Endometrial microvascular endothelial cells (primary cell): ENCODE measurements around the gene PTPRT. TPM values are rescaled to one million over a fixed set of nuclear protein-coding genes. Genes with fewer than 3 reads are reported as not detected.

Experiments used
- in situ Hi-C: cut with HindIII; loops from 2 replicates; pipeline ENCODE4 v1.10.0; 2017; ENCODE audit warnings: low sequenced_read_pairs, low pct_unique_long_range_greater_than_20kb; ENCODE audit errors: inconsistent ontology term
- total RNA-seq: library from RNA; depleted of rRNA; stranded (reverse); fragments of >200 nt; gene quantifications from one replicate; pipeline ENCODE4 v1.2.3, GENCODE V29; 2015; ENCODE audit errors: inconsistent ontology term

Gene PTPRT
- total RNA-seq, 1 donor from 2014 or later, result not detected

DNA sequence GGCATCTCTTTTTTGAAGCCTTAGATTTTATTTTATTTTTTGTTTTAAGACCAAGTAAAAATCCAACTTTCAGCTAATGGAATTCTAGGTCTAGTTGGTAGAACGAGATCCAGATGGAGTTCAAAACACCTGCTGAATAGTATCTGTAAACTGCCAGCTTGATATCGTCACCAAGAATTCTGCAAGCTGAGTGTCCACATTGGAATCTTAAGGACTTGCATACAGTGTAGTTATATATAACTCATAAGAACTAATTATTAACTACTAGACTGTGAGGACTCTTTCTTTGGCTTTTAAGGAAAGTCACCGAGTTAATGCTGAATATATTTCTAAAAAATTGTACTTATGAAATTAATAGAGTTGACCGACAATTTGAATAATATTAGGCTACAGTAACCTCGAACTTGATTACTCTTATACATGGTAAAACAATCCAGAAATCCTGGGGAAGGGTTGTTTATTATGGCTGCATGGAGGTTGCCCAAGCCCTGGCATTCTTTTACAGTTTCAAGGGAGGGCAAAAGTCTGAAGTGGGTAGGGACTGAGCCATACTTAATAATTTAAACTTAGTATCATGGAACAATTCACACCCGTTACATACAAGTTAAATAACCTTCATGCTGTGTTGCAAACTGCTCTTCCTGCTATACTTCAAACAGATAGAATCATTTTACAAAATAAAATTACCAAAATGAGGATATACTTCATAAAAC is 553.9 kb downstream of the PTPRT start:
- in situ Hi-C loops, result no loop called here

DNA sequence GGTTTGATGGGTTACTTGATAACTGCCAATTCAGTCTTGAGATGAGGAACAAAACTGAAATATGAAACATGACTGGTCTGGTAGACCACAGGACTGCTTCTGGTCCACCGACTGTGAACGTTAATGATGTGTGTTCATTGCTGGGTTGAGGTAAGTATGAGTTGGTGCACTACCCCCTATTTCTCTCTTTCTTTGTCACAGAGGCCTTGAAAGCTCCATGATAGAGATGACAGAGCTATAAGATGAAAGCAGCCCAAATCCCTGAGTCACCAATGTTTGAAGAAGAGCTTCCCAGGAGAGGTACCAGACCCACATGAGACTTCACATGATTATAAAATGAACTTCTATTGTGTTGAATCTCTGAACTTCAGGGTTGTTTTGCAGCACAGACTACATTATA is 555.5 kb downstream of the PTPRT start:
- in situ Hi-C loops, result no loop called here

DNA sequence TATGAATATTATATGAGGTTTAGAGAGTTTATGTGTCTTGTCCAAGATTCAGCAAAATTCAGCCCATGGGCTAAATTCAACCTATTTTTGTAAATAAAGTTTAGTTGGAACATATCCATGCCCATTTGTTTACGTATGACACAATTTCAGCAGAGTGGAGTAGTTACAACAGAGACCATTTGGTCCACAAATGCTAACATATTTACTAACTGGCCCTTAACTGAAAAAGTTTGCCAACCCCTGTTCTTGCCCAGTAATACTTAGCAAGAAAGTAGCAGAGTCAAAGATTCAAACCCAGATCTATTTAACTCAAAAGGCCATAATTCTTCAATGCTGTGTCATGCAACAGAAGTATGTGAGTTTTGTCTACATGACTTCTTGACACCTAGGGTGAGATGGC is 561.0 kb downstream of the PTPRT start:
- in situ Hi-C loops, result no loop called here

DNA sequence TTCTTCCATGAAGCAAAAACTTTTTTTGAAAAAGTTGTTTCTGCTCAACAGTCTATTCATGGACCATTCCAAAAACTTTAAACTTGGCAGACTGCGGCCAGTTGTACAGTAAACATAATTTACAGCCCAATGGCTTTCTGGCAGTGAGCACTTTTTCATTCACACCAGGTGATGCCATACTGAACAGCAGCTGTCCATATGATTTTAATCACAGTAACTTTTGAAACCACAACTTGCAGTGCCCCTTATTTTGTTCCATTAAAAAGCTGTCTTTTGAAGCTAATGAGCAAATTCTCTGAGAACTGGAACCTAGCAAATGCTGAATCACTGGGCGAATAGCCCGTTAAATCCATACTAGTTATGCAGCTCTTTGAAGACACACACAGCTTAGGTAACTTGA is 576.6 kb downstream of the PTPRT start:
- in situ Hi-C loops, result no loop called here

DNA sequence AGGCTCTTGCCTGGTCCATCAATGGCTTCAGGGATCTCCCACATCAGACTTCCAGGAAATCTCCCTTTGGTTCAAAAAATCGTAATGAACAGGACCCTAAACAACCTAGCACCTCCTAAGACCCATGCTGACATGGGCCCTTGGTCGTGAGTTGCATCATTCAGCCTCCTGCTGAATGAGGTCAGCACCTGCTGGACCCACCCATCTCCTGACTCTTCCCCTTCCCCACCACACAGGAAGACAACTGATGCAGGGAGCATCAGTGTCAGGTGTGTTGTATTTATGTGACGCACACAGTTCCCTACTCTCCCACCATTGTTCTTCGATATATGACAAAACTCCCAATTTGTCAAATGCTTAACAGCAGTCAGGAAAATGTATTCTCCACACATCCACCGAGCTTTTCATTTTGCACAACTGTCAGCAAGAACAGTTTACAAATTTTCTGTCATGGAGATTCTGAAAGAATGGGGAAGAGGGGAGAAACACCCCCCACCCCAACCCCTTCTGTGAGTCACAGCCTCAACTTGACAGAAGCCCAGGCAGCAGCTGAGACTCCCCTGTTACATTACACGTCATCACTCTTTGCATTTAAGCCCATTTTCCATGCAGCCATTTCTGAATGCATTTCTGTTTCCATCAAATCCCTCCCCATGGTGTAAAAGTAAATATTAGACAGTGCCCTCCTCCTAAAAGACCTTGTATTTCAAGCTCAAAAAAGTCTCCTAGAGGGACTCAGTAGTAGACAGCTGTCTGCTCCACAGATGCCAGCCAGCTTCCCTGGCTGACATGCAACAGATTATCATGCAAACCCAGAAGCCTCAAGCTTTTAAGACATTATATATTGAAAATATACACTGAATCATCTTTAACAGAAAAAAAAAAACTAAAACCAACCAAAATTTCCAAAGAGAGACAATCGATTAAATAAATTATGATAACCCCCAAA is 577.5 kb downstream of the PTPRT start:
- in situ Hi-C loops, result no loop called here

DNA sequence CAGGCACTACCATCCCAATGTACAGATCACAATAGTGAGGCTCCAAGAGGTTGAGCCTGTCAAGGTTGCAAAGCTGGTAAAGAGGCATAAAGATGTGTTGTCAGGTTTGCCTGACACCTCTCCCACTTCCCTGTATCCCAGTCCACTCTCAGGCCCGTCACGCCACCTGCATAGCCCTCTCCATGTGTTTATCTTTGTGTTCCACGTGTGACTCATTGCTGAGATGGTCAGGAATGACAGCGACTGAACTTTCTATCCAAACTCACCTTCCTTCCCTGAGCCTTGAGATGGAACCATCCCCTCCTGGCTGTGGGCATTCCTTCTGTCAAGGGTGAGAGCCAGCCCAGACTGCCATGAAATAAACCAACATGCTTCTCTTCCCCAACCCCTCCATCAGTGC is 578.3 kb downstream of the PTPRT start:
- in situ Hi-C loops, result no loop called here

DNA sequence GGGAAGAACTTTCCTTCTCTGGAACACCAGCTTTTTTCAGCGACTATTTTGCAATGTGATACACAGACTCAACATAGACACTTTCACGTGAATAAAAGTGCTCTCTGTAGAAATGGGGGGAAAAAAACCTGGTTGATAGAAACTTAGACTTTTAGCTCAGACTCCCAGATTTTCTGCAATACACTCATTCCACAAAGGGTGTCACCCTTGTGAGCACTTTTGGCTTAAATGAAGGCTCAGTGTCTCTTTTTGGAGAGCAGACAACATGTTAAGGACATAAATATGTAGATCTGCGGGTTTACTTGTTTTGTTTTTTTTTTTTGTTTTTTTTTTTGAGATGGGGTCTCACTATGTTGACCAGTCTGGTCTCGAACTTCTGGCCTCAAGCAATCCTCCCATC is 579.6 kb downstream of the PTPRT start:
- in situ Hi-C loops, result no loop called here

DNA sequence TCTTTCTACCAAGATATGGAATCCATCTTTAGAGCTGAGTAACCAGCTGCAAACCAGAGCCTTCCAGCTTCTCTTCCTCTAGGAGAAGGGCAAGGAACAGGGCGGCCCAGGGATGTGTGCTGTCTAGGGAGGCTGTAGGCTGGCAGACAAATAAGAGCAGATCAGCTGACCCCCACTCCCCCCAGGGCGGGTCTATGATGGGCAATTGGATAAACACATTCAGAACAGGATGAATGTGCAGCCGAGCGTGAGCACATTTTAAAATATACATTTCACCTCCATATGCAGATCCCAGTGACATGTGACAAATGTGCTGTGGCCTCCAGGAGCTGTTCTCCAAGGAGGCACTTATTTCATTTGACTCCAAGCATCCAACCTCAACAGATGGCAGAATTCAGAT is 580.1 kb downstream of the PTPRT start:
- in situ Hi-C loops, result no loop called here

DNA sequence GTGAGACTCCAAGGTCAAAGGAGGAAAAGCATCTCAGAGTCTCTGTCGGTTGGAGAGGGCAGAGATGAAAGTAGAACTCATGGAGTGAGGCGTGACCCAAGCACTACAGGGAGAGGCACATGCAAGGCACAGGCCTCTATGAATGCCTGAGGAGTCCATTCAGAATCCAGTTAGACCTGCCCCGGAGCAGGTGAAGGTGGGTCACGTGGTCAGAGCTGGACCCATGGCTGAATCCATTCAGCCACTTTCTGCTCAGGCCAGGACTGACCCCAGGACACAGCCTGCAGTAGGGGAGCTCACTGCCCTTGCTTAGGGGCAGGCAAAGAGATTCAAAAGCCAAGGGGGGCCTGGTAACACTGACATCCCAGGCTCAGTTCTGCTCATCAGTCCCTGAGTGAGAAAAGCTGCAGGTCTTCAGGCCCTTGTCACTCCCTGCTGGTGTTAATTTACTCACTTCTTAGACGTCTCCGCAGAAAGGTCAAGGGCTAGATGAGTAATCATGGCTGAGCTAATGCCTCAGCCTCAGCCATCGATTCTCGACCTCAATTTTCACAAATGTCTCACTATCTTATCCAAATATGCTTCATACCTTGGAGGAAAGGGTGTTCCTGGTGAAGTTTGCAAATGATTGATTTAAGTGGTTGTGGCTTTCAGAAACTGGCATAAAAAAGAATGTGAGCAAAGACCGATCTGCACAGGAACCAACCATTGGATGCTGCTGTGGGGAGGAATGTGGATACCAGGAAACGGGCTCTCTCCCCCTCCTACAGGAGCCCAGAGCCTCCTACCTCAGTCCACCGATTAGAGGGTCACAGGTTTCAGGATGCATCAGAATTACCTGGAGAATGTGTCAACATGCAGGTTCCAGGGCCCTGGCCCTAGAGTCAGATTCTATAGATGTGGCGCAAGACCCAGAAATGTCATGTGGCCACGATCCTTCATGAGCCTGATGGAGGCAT is 584.4 kb downstream of the PTPRT start:
- in situ Hi-C loops, result no loop called here

DNA sequence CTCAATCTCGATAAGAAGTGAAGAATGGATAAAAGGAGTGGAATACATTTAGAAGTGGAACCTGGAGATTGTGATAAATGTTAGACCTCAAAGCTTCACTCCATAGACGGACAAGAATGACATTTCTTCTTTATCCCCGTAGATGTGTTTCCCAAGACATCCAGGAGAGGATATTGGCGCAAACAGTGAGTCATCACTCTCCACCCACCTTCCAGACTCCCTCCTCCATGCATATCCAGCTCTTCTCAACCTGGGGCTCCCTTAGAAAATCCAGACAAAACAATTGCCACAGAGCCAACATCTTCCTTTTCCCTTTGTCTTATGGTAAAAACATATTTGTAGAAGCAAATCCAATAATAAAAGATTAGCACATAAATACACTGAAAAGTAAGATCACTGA is 586.1 kb downstream of the PTPRT start:
- in situ Hi-C loops, result no loop called here

DNA sequence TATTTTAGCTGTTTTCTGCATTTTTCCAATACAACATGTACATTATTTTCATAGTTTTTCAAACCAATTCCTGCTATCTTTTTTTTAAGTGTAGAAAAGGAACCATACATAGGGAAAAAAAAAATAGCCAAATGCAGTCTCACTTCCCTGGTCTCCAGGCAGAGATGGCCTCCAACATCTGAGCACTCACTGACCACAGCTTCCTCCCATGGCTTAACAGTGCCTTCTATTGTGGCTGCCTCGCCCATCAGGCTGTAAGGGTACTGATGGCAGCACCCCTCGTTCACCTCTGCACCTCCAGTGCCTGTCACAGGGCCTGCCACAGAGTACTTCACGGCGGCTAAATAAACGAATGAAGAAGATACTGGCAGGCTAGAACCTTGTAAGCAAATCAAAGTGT is 591.1 kb downstream of the PTPRT start:
- in situ Hi-C loops, result no loop called here

DNA sequence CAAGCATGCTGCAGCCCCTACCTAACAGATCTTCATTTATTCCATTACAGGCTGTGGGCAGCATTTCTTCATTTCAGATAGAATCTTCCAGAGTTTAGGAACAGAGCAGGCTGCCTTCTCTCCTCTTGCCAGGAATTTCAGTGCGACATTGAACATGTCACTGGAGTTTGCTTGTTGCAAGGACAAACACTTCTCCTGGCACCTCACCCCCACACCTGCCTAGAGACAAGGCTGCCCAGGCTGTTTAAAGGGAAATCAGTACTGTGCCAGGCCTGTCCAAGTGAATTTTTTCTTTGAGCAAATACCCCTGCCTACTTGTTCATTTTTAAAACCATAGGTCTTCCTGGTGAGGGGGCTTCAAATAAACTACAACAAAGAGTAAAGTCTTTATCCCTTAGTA is 594.1 kb downstream of the PTPRT start:
- in situ Hi-C loops, result no loop called here

DNA sequence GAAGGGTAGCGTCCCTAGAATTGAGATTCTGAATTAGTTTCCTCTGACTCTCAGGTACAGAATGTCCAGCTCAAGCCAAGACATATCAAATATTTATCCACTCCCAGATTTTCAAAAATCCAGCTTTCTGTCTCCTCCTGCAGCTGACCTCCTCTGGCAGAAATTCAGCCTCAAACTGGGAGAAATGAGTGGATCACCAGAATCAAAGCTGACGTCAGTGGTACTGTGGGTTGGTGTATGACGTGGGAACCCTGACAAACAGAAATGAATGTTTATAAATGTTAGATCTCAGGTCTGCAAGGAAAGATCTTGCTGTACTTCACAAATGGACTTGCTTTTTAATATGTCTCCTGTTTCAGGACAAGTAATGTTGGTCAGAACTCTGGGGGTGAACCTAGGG is 595.0 kb downstream of the PTPRT start:
- in situ Hi-C loops, result no loop called here

DNA sequence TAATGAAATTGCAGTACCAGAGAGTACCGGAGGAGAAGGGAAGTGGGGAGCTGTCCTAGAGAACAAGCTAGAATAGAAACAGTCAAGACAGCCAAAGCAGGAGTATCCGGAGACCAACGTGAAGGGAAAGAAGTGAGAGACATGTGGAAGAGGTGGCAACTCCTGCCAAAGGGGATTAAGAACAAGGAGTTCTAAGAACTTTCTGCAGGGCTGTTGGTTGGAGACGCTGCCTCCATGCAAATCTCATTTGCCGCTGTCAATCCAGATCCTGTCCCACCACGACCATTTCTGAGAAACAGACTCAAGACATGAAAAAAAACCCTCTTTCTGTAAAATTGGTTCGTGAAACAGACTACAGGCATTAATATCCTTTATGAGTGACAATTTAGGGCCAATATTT is 595.7 kb downstream of the PTPRT start:
- in situ Hi-C loops, result no loop called here

DNA sequence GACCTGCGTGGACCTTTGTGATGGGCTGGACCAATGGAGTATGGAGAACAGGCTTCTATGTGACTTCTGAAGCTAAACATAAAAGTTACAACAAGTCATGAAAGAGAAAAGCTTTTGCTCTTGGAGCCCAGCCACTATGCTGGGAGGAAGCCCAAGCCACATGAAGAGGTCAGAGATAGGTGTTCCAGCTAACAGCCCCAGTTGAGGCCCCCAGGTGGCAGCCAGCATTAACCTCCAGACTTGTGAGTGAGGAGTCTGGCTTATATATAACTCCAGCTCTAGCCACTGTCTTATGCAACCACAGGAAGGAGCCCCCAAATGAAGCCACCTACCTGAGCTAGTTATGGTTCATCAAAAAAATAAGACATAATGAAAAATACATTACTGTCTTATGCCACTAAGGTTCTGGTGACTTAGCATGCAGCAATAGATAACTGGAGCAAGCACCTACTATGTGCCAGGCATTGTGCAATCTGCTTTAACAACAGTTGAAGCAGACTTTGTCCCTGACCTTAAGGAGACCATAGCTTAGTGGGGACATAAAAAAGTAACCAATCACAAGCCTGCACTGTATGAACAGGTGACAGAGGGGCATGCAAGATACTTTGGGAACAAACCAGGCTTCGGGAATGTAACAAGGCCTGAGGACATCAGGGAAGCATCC is 599.6 kb downstream of the PTPRT start:
- in situ Hi-C loops, result no loop called here

DNA sequence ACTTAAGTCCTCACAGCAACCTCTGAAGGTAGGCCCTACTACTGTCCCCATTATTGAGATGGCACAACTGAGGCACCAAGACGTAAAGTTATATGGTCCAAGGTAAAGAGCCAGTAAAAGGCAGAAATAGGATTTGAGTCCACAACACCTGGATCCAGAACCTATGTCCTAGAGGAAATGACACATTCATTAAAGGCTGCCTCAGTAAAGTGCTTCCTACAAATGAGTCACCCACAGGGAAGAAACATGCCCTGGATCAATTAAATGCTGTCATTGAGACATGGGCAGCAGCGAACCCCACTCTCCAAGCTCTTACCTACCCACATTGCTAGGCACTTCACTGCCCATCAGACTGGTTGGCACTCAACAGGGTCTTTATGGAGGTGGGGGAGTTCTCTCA is 600.9 kb downstream of the PTPRT start:
- in situ Hi-C loops, result no loop called here

DNA sequence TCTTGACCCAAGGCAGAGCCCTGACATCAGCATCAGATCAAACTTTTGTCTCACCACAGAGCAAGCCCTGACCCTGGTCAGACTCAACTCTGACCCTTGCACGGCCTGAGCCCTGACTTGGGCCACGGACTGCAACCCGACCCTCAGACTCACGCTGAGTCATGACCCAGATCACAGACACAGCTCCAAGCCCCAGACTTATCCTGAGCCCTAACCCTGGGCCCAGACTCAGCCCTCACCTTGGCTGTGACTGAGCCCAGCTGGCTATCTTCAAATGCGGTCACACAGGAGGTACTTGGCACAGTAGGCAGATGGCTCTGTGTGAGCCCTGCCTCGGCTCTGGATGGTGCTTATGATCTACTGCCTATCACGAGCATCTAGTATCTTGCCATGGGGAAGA is 602.3 kb downstream of the PTPRT start:
- in situ Hi-C loops, result no loop called here

DNA sequence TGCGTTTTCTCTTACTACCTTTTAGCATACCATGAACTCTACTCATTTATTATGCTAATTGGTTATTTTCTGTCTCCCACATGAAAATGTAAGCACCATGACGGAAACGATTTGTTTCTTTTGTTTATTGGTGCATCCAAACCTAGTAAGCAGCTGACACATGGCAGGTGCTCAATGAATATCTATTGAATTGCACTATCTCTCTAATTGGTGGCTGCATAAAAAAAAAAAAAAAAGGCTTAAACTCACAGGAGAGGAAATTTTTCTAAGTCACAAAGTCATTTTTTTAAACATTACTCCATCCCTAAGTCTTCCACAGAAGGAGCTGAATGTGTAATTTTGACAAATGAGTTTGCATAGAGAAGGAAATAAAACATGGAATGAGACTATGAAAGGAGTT is 608.4 kb downstream of the PTPRT start:
- in situ Hi-C loops, result no loop called here

DNA sequence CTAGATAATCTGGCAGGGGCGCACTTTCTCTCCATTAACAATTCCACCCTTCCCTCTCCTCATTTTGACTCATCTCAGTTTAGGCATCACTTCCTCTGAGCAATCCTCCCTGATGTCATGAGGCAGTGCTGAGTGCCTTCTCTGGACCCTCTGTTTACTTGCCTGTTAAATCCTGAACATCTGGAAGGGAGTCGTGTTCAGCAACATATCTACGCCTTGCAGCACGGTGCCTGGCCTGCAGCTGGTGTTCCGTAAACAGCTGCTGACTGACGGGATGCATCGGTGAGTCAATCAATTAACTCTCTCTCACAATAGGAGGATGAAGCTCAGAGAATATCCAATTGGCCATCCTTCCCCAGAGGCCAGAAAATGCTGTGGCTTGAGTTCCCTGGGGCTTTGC is 613.5 kb downstream of the PTPRT start:
- in situ Hi-C loops, result no loop called here
